Measurements from ENCODE around the gene EFHC1.

GRCh38 chr6:52544602-52545405, 124.7 kb downstream of the EFHC1 start:
- TF ChIP-seq CTCF (IDR thresholded peaks at IDR 0.05), result no peak
- TF ChIP-seq POLR2AphosphoS5 (IDR thresholded peaks at IDR 0.05; ENCODE audit: low read depth, low read length), result no peak
- no peak for TF ChIP-seq REST (IDR thresholded peaks at IDR 0.05; ENCODE audit: insufficient read depth in 1 of 2, low read depth in 2 of 2, low read length in 1 of 2)
- TF ChIP-seq TCF7L2 (IDR thresholded peaks at IDR 0.05; ENCODE audit: low read depth, low read length), result no peak
- no peak for TF ChIP-seq SIN3A (IDR thresholded peaks at IDR 0.05; ENCODE audit: borderline replicate concordance, insufficient read depth, low read depth, low read length)

Measured in Panc1 (cell line).